Mesendoderm (in vitro differentiated cells): ENCODE results near the gene VSX1.

ENCODE experiments used
- DNase-seq: peaks from one replicate; pipeline ENCODE4 v3.0.0; 2013
- H2AK5ac ChIP-seq: 2 replicates; pipeline ENCODE4 v1.6.1; 2013; ENCODE audit warnings: low read length, inconsistent platforms
- H2BK120ac ChIP-seq: 2 replicates; pipeline ENCODE4 v1.6.1; 2013; ENCODE audit warnings: low read depth, mild to moderate bottlenecking, low read length, moderate library complexity, mixed read lengths
- H2BK15ac ChIP-seq: replicated peaks from 2 replicates; pipeline ENCODE4 v1.6.1; 2013; ENCODE audit warnings: low read depth, mild to moderate bottlenecking, moderate library complexity
- H2BK5ac ChIP-seq: 2 replicates; pipeline ENCODE4 v1.6.1; 2013; ENCODE audit warnings: low read length, inconsistent platforms
- H3K18ac ChIP-seq: 2 replicates; pipeline ENCODE4 v1.6.1; 2013; ENCODE audit warnings: mild to moderate bottlenecking, low read length, mixed read lengths
- H3K23ac ChIP-seq: one replicate; pipeline ENCODE4 v1.6.1; 2013; ENCODE audit warnings: low read length
- H3K27ac ChIP-seq: 2 replicates; pipeline ENCODE4 v1.5.1; 2013; ENCODE audit warnings: low read depth, mild to moderate bottlenecking, inconsistent platforms, low read length, moderate library complexity
- H3K27me3 ChIP-seq: 2 replicates; pipeline ENCODE4 v1.6.1; 2013; ENCODE audit warnings: low read length, control low read depth, mild to moderate bottlenecking, inconsistent platforms; ENCODE audit not compliant: insufficient read depth, poor library complexity
- H3K36me3 ChIP-seq: 2 replicates; pipeline ENCODE4 v1.6.1; 2013; ENCODE audit warnings: low read length, inconsistent platforms; ENCODE audit not compliant: control insufficient read depth, insufficient read depth
- H3K4ac ChIP-seq: one replicate; pipeline ENCODE4 v1.6.1; 2013; ENCODE audit warnings: low read depth, mild to moderate bottlenecking, low read length, moderate library complexity
- H3K4me1 ChIP-seq: 2 replicates; pipeline ENCODE4 v1.6.1; 2013; ENCODE audit warnings: low read depth, low read length, inconsistent platforms; ENCODE audit not compliant: control insufficient read depth
- H3K4me2 ChIP-seq: 2 replicates; pipeline ENCODE4 v1.6.1; 2013; ENCODE audit warnings: low read length
- H3K4me3 ChIP-seq: 2 replicates; pipeline ENCODE4 v1.5.1; 2013; ENCODE audit warnings: mild to moderate bottlenecking, low read length
- H3K56ac ChIP-seq: one replicate; pipeline ENCODE4 v1.6.1; 2013; ENCODE audit warnings: low read length
- H3K79me1 ChIP-seq: 2 replicates; pipeline ENCODE4 v1.6.1; 2013; ENCODE audit warnings: low read length, inconsistent platforms
- H3K79me2 ChIP-seq: 2 replicates; pipeline ENCODE4 v1.6.1; 2013; ENCODE audit warnings: mild to moderate bottlenecking, low read length; ENCODE audit not compliant: control insufficient read depth, insufficient read depth
- H3K9ac ChIP-seq: 2 replicates; pipeline ENCODE4 v1.6.1; 2013; ENCODE audit warnings: low read length, inconsistent platforms
- H4K5ac ChIP-seq: one replicate; pipeline ENCODE4 v1.6.1; 2013; ENCODE audit warnings: low read length
- H4K8ac ChIP-seq: one replicate; pipeline ENCODE4 v1.6.1; 2013; ENCODE audit warnings: low read depth, mild to moderate bottlenecking, control low read depth, low read length, moderate library complexity
- WGBS: extraction: QIAGEN DNeasy Blood & Tissue Kit; methylation state at CpG from one replicate; pipeline ENCODE4 v1.1.7; 2013; ENCODE audit warnings: low lambda C conversion rate, missing lambda C conversion rate; ENCODE audit not compliant: insufficient coverage; ENCODE audit errors: extremely low coverage; 5-methylcytosine and 5-hydroxymethylcytosine counted together

VSX1 gene

GRCh38 chr20:25081065-25081729, 744 bp downstream of the VSX1 start:
- no peak overlapping the region for H2AK5ac ChIP-seq
- H3K4me1 ChIP-seq, result no peaks in the 10 kb centered on the region
- H3K4me2 ChIP-seq, result peak overlapping the region; percentile 74
- no peak overlapping the region for H3K4ac ChIP-seq
- no peak overlapping the region for H4K8ac ChIP-seq
- H3K79me1 ChIP-seq, result no peaks in the 10 kb centered on the region
- H3K27ac ChIP-seq, result no peak overlapping the region
- H2BK15ac ChIP-seq, result no peak overlapping the region
- no peak overlapping the region for H4K5ac ChIP-seq
- peaks cover 49% of the 10 kb centered on the region for H3K27me3 ChIP-seq
- H2BK5ac ChIP-seq, result no peak overlapping the region
- no peak overlapping the region for H3K56ac ChIP-seq
- H3K79me2 ChIP-seq, result no peaks in the 10 kb centered on the region
- no CpG with 5 or more reads among the region's 54 CpGs for WGBS
- no peaks in the 10 kb centered on the region for H3K36me3 ChIP-seq
- H3K18ac ChIP-seq, result no peak overlapping the region
- no peak overlapping the region for H3K9ac ChIP-seq
- no peak overlapping the region for H2BK120ac ChIP-seq
- peak overlapping the region; percentile 66 for H3K23ac ChIP-seq
- DNase-seq, result peak; percentile 83
- H3K4me3 ChIP-seq, result no peak overlapping the region

GRCh38 chr20:25079171-25079570, 2.8 kb downstream of the VSX1 start:
- Histone ChIP-seq H3K4ac (no peak overlapping the region), H3K56ac (no peak overlapping the region), H4K5ac (no peak overlapping the region), H3K9ac (no peak overlapping the region), H3K23ac (no peak overlapping the region), H2BK5ac (no peak overlapping the region), H3K27ac (no peak overlapping the region), H4K8ac (no peak overlapping the region), H2AK5ac (no peak overlapping the region), H2BK120ac (no peak overlapping the region), H3K79me1 (no peaks in the 10 kb centered on the region), H3K4me1 (no peaks in the 10 kb centered on the region), H3K18ac (no peak overlapping the region), H2BK15ac (no peak overlapping the region), H3K36me3 (no peaks in the 10 kb centered on the region), H3K79me2 (no peaks in the 10 kb centered on the region), H3K4me2 (no peak overlapping the region), H3K27me3 (peaks cover 33% of the 10 kb centered on the region), H3K4me3 (no peak overlapping the region)
- no peak for DNase-seq
- WGBS, result no CpG with 5 or more reads among the region's 4 CpGs

DNA sequence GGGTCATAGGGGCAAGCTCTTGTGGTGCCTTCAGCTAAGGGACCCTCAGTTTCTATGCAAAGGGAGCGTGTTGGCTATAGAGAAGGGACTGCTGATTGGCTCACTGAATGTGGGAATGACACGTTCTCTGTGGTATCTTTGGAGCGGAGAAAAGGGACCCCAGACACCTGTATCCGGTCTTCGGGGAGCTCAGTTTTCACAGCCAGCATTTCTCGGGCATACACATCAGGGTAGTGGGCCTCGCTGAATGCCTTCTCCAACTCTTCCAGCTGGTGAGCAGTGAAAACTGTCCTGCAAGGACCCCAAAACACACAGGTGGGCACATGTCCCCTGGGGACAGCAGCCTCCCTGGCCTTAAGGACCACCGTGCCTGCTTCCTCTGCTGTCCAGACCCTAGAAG, 3.3 kb downstream of the VSX1 start:
- H2BK15ac ChIP-seq, result no peak overlapping the region
- no peak overlapping the region for H4K8ac ChIP-seq
- peaks cover 28% of the 10 kb centered on the region for H3K27me3 ChIP-seq
- no peaks in the 10 kb centered on the region for H3K4me1 ChIP-seq
- no peak overlapping the region for H3K4ac ChIP-seq
- H3K79me2 ChIP-seq, result no peaks in the 10 kb centered on the region
- H3K18ac ChIP-seq, result no peak overlapping the region
- no peak overlapping the region for H3K4me3 ChIP-seq
- H3K79me1 ChIP-seq, result no peaks in the 10 kb centered on the region
- no CpG with 5 or more reads among the region's 8 CpGs for WGBS
- no peak overlapping the region for H4K5ac ChIP-seq
- no peak for DNase-seq
- H3K9ac ChIP-seq, result no peak overlapping the region
- H3K23ac ChIP-seq, result no peak overlapping the region
- no peak overlapping the region for H2BK5ac ChIP-seq
- H3K27ac ChIP-seq, result no peak overlapping the region
- H2BK120ac ChIP-seq, result no peak overlapping the region
- no peaks in the 10 kb centered on the region for H3K36me3 ChIP-seq
- no peak overlapping the region for H3K4me2 ChIP-seq
- no peak overlapping the region for H3K56ac ChIP-seq
- no peak overlapping the region for H2AK5ac ChIP-seq

- DNase-seq, result no peak
- no peaks in the 10 kb centered on the region for H3K79me1 ChIP-seq
- no peaks in the 10 kb centered on the region for H3K4me1 ChIP-seq
- peaks cover 18% of the 10 kb centered on the region for H3K27me3 ChIP-seq
- WGBS, result no CpG with 5 or more reads among the region's 38 CpGs
- no peak overlapping the region for H3K4me2 ChIP-seq
- H2AK5ac ChIP-seq, result no peak overlapping the region
- H4K5ac ChIP-seq, result no peak overlapping the region
- H3K23ac ChIP-seq, result no peak overlapping the region
- H2BK5ac ChIP-seq, result no peak overlapping the region
- no peak overlapping the region for H3K18ac ChIP-seq
- no peak overlapping the region for H3K27ac ChIP-seq
- H3K56ac ChIP-seq, result no peak overlapping the region
- no peak overlapping the region for H3K4me3 ChIP-seq
- no peak overlapping the region for H2BK120ac ChIP-seq
- no peaks in the 10 kb centered on the region for H3K79me2 ChIP-seq
- no peaks in the 10 kb centered on the region for H3K36me3 ChIP-seq
- no peak overlapping the region for H2BK15ac ChIP-seq
- no peak overlapping the region for H4K8ac ChIP-seq
- no peak overlapping the region for H3K9ac ChIP-seq
- H3K4ac ChIP-seq, result no peak overlapping the region
Observed at GRCh38 chr20:25077610-25078169, 4.3 kb downstream of the VSX1 start.

GRCh38 chr20:25076731-25077609, 5.0 kb downstream of the VSX1 start:
- WGBS, result no CpG with 5 or more reads among the region's 14 CpGs
- Histone ChIP-seq H3K9ac (no peak overlapping the region), H3K56ac (no peak overlapping the region), H3K4ac (no peak overlapping the region), H3K4me3 (no peak overlapping the region), H3K4me2 (no peak overlapping the region), H3K27ac (no peak overlapping the region), H3K23ac (no peak overlapping the region), H3K18ac (no peak overlapping the region), H3K27me3 (peaks cover 13% of the 10 kb centered on the region), H2AK5ac (no peak overlapping the region), H4K5ac (no peak overlapping the region), H3K79me2 (no peaks in the 10 kb centered on the region), H4K8ac (no peak overlapping the region), H3K4me1 (no peaks in the 10 kb centered on the region), H2BK15ac (no peak overlapping the region), H3K79me1 (no peaks in the 10 kb centered on the region), H2BK5ac (no peak overlapping the region), H3K36me3 (no peaks in the 10 kb centered on the region), H2BK120ac (no peak overlapping the region)
- DNase-seq, result no peak
